HEK293T (cell line): ENCODE data around the gene TRANK1.

Source experiments
- CTCF ChIA-PET: fragments of 350-600 bp; formaldehyde crosslinking; extraction: SDS; loops from one replicate; lab custom pipeline; 2021; ENCODE audit warnings: antibody characterized with exemption, inconsistent platforms; lab: Yijun Ruan, JAX
- POLR2A ChIA-PET: fragments of 350-600 bp; formaldehyde crosslinking; extraction: SDS; loops from one replicate; lab custom pipeline; 2020; ENCODE audit warnings: antibody characterized with exemption, inconsistent platforms; lab: Yijun Ruan, JAX
- DNase-seq: peaks from one replicate; pipeline ENCODE4 v3.0.0; 2012; ENCODE audit warnings: mixed read lengths; ENCODE audit errors: extremely low spot score
- ARNT ChIP-seq: fragments of 450-650 bp; IDR thresholded peaks from 2 replicates; pipeline ENCODE4 v1.6.1; 2017; ENCODE audit warnings: mild to moderate bottlenecking
- BHLHE40 ChIP-seq: fragments of 450-650 bp; IDR thresholded peaks from 2 replicates; pipeline ENCODE4 v1.6.1; 2016; ENCODE audit warnings: mild to moderate bottlenecking, moderate library complexity, borderline replicate concordance
- CTBP1 ChIP-seq: fragments of 450-650 bp; IDR thresholded peaks from 2 replicates; pipeline ENCODE4 v1.6.1; 2016; ENCODE audit warnings: borderline replicate concordance
- ELF4 ChIP-seq: fragments of 450-650 bp; IDR thresholded peaks from 2 replicates; pipeline ENCODE4 v1.6.1; 2017; ENCODE audit warnings: antibody characterized with exemption
- FOXA1 ChIP-seq: fragments of 450-650 bp; IDR thresholded peaks from 2 replicates; pipeline ENCODE4 v1.6.1; 2016; ENCODE audit warnings: mild to moderate bottlenecking
- FOXK2 ChIP-seq: fragments of 450-650 bp; IDR thresholded peaks from 2 replicates; pipeline ENCODE4 v1.6.1; 2016; ENCODE audit warnings: mild to moderate bottlenecking
- FOXM1 ChIP-seq: fragments of 450-650 bp; IDR thresholded peaks from 2 replicates; pipeline ENCODE4 v1.6.1; 2017; ENCODE audit warnings: mild to moderate bottlenecking, borderline replicate concordance
- HDGF ChIP-seq: fragments of 450-650 bp; IDR thresholded peaks from 2 replicates; pipeline ENCODE4 v1.6.1; 2017; ENCODE audit warnings: antibody characterized with exemption, borderline replicate concordance
- L3MBTL2 ChIP-seq: fragments of 450-650 bp; conservative IDR thresholded peaks from 2 replicates; pipeline ENCODE4 v1.6.1; 2016; ENCODE audit warnings: mild to moderate bottlenecking
- LEF1 ChIP-seq: fragments of 450-650 bp; IDR thresholded peaks from 2 replicates; pipeline ENCODE4 v1.6.1; 2017; ENCODE audit warnings: mild to moderate bottlenecking, borderline replicate concordance
- NFRKB ChIP-seq: fragments of 450-650 bp; IDR thresholded peaks from 2 replicates; pipeline ENCODE4 v1.6.1; 2016; ENCODE audit warnings: mild to moderate bottlenecking, moderate library complexity
- PKNOX1 ChIP-seq: fragments of 450-650 bp; IDR thresholded peaks from 2 replicates; pipeline ENCODE4 v1.6.1; 2016
- SP1 ChIP-seq: fragments of 450-650 bp; IDR thresholded peaks from 2 replicates; pipeline ENCODE4 v1.6.1; 2017
- SUZ12 ChIP-seq: fragments of 450-650 bp; IDR thresholded peaks from 2 replicates; pipeline ENCODE4 v1.6.1; 2016; ENCODE audit warnings: mild to moderate bottlenecking
- TARDBP ChIP-seq: fragments of 450-650 bp; IDR thresholded peaks from 2 replicates; pipeline ENCODE4 v1.6.1; 2016
- ZNF384 ChIP-seq: fragments of 450-650 bp; IDR thresholded peaks from 2 replicates; pipeline ENCODE4 v1.6.1; 2016

The TRANK1 gene

GRCh38 chr3:36945333-36945980, 603 bp upstream of the TRANK1 start:
- TF ChIP-seq SUZ12 (no peak), FOXM1 (no peak)
- DNase-seq, result no peak
- ChIA-PET CTCF (no interaction called here), POLR2A (no interaction called here)

GRCh38 chr3:36944012-36944640, 728 bp downstream of the TRANK1 start:
- TF ChIP-seq NFRKB (no peak), FOXA1 (no peak), LEF1 (no peak), HDGF (no peak), CTBP1 (no peak), FOXM1 (no peak), PKNOX1 (no peak), ZNF384 (no peak), SUZ12 (no peak), BHLHE40 (no peak), ELF4 (no peak)
- no peak for DNase-seq
- POLR2A ChIA-PET, result no interaction called here
- CTCF ChIA-PET, result no interaction called here

GRCh38 chr3:36943601-36944000, 1.3 kb downstream of the TRANK1 start:
- CTCF ChIA-PET, result no interaction called here
- POLR2A ChIA-PET, result no interaction called here
- no peak for DNase-seq
- TF ChIP-seq TARDBP (no peak), ZNF384 (no peak), LEF1 (no peak), HDGF (no peak), L3MBTL2 (no peak), ELF4 (no peak), FOXA1 (no peak), ARNT (no peak), CTBP1 (no peak), FOXK2 (no peak)

GRCh38 chr3:36942638-36943248, 2.1 kb downstream of the TRANK1 start:
- TF ChIP-seq LEF1 (no peak), FOXK2 (no peak), ZNF384 (no peak), ELF4 (no peak), FOXM1 (no peak), BHLHE40 (no peak), CTBP1 (no peak), L3MBTL2 (no peak), PKNOX1 (no peak), SP1 (no peak), HDGF (no peak), NFRKB (no peak), SUZ12 (no peak)
- ChIA-PET CTCF (no interaction called here), POLR2A (no interaction called here)
- DNase-seq, result no peak

- ChIA-PET POLR2A (no interaction called here), CTCF (no interaction called here)
- DNase-seq, result no peak
- TF ChIP-seq ELF4 (no peak), SUZ12 (no peak), ARNT (no peak), LEF1 (no peak), TARDBP (no peak), L3MBTL2 (no peak), PKNOX1 (no peak)
Observed at GRCh38 chr3:36941658-36942057, 3.2 kb downstream of the TRANK1 start.

GRCh38 chr3:36941162-36941561, 3.7 kb downstream of the TRANK1 start:
- DNase-seq, result no peak
- TF ChIP-seq SP1 (no peak), TARDBP (no peak), FOXA1 (no peak), FOXM1 (no peak), ELF4 (no peak), FOXK2 (no peak), PKNOX1 (no peak), HDGF (no peak), NFRKB (no peak), CTBP1 (no peak), ZNF384 (no peak), LEF1 (no peak), L3MBTL2 (no peak), BHLHE40 (no peak), ARNT (no peak), SUZ12 (no peak)
- ChIA-PET POLR2A (no interaction called here), CTCF (no interaction called here)
